Measurements from ENCODE around the gene NR2E3.

Gene NR2E3

DNA sequence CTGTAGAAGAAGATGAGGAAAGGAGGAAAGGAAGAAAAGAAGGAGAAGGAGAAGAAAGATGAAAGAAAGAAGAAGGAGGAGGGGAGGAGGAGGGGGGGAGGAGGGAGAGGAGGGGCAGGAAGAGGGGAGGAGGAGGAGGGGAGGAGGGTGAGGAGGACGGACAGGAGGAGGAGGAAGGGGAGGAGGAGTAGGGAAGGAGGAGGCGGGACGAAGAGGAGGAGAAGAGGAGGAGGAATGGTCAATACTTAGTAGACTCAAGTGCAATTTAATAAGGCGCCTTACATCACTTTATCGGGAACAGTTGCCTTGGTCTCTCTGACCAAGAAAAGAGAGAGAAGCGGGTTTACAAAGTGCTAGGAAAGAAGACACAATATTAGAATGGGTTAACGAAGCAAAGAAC, 23.7 kb upstream of the NR2E3 start:
- Histone ChIP-seq H3K4me2 (ENCODE audit: low read length) (no peak overlapping the region), H2AFZ (ENCODE audit: low read length) (no peak overlapping the region), H3K27ac (ENCODE audit: low read depth, low read length, poor library complexity, severe bottlenecking) (no peak overlapping the region), H4K20me1 (ENCODE audit: insufficient read depth, low read length) (no peaks in the 10 kb centered on the region), H3K4me1 (ENCODE audit: insufficient read depth, low read length, severe bottlenecking) (no peaks in the 10 kb centered on the region), H3F3A (ENCODE audit: insufficient read depth, low read length) (no peaks in the 10 kb centered on the region), H3K9ac (ENCODE audit: low read length) (no peak overlapping the region), H3K9me3 (ENCODE audit: low read length) (no peaks in the 10 kb centered on the region), H3K79me2 (ENCODE audit: insufficient read depth, low read length) (no peaks in the 10 kb centered on the region), H3K27me3 (ENCODE audit: insufficient read depth, low read length) (no peaks in the 10 kb centered on the region), H3K36me3 (ENCODE audit: insufficient read depth, low read length) (no peaks in the 10 kb centered on the region), H3K4me3 (ENCODE audit: low read depth, low read length, poor library complexity, severe bottlenecking) (no peak overlapping the region), H3K9me2 (ENCODE audit: low read depth, low read length) (no peaks in the 10 kb centered on the region)
- TF ChIP-seq, protein P1, sequence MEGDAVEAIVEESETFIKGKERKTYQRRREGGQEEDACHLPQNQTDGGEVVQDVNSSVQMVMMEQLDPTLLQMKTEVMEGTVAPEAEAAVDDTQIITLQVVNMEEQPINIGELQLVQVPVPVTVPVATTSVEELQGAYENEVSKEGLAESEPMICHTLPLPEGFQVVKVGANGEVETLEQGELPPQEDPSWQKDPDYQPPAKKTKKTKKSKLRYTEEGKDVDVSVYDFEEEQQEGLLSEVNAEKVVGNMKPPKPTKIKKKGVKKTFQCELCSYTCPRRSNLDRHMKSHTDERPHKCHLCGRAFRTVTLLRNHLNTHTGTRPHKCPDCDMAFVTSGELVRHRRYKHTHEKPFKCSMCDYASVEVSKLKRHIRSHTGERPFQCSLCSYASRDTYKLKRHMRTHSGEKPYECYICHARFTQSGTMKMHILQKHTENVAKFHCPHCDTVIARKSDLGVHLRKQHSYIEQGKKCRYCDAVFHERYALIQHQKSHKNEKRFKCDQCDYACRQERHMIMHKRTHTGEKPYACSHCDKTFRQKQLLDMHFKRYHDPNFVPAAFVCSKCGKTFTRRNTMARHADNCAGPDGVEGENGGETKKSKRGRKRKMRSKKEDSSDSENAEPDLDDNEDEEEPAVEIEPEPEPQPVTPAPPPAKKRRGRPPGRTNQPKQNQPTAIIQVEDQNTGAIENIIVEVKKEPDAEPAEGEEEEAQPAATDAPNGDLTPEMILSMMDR (IDR thresholded peaks at IDR 0.05; ENCODE audit: low read length): no peak
- TF ChIP-seq EZH2 (IDR thresholded peaks at IDR 0.05; ENCODE audit: borderline replicate concordance, low read length): no peak

DNA sequence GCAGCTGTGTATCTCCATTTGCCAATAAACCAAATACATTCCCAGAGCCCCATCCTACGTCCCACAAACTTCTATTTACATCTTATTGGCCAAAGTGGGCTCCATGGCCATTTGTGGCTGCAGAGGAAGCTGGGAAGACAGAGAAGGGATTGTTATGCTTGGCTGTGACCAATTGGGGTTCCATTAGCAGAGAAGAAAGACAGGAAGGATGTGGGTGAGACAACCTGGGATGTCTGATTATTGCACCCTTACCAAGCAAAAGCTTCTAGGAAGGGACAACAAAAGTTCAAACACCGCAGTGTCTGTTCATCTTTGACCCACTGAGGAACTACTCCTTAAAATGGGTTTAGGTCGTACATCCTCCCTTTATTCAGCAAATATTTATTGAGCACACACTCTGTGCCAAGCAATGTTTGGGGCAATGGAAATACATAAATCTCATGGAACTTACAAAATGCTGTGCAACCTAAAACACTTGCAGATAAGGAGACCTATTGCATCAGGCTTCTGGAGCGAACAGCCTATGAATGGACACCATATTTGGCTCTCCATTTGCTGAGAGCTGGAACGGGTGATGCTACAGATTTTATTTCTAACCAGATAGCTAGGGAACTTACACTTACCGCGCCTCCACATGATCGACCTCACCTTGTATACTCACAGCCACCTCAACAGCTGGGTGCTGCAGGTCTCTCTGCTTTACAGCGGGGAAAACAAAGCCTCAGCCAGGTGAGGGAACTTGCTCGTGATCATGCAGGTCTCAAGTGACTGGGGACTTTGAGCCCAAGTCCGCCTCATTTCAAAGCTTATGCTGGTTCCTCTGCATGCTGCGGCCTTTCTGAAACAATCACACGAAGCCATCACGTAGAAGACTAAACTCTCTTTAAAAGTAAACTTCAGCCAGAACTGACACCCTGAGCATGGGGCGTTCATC, 21.4 kb upstream of the NR2E3 start:
- H3K9me3 ChIP-seq (ENCODE audit: low read length): no peaks in the 10 kb centered on the region

DNA sequence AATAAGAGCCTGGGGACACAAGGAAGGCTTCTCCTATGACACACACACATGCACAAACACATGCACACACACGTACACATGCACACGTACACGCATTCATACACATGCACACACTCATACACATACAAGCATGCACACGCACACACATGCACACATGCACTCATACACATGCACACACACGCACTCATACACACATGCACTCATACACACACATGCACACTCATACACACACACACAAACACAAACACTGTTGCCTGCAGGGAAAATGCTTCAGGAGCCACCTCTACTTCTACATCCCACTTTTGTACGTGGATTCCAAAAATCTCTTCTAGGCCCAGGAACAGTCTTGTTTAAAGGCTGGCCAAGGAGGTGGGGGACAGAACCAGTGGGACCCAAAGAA, 20.7 kb upstream of the NR2E3 start:
- no peak overlapping the region for H3K9ac ChIP-seq (ENCODE audit: low read length)
- H3F3A ChIP-seq (ENCODE audit: insufficient read depth, low read length): no peaks in the 10 kb centered on the region
- H3K4me1 ChIP-seq (ENCODE audit: insufficient read depth, low read length, severe bottlenecking): no peaks in the 10 kb centered on the region
- H4K20me1 ChIP-seq (ENCODE audit: insufficient read depth, low read length): no peaks in the 10 kb centered on the region
- H3K27me3 ChIP-seq (ENCODE audit: insufficient read depth, low read length): no peaks in the 10 kb centered on the region
- H3K36me3 ChIP-seq (ENCODE audit: insufficient read depth, low read length): no peaks in the 10 kb centered on the region
- H3K9me3 ChIP-seq (ENCODE audit: low read length): no peaks in the 10 kb centered on the region
- no peak for TF ChIP-seq EZH2 (IDR thresholded peaks at IDR 0.05; ENCODE audit: borderline replicate concordance, low read length)
- TF ChIP-seq, protein P1 (IDR thresholded peaks at IDR 0.05; ENCODE audit: low read length): no peak
- no peaks in the 10 kb centered on the region for H3K79me2 ChIP-seq (ENCODE audit: insufficient read depth, low read length)
- no peak overlapping the region for H2AFZ ChIP-seq (ENCODE audit: low read length)
- no peaks in the 10 kb centered on the region for H3K9me2 ChIP-seq (ENCODE audit: low read depth, low read length)
- no peak overlapping the region for H3K4me3 ChIP-seq (ENCODE audit: low read depth, low read length, poor library complexity, severe bottlenecking)
- no peak overlapping the region for H3K4me2 ChIP-seq (ENCODE audit: low read length)
- no peak overlapping the region for H3K27ac ChIP-seq (ENCODE audit: low read depth, low read length, poor library complexity, severe bottlenecking)

More for the DNA sequence above, 21.4 kb upstream of the NR2E3 start:
- H3K27me3 ChIP-seq (ENCODE audit: insufficient read depth, low read length): no peaks in the 10 kb centered on the region
- H3K4me1 ChIP-seq (ENCODE audit: insufficient read depth, low read length, severe bottlenecking): no peaks in the 10 kb centered on the region
- H4K20me1 ChIP-seq (ENCODE audit: insufficient read depth, low read length): no peaks in the 10 kb centered on the region
- no peak overlapping the region for H2AFZ ChIP-seq (ENCODE audit: low read length)
- no peak overlapping the region for H3K27ac ChIP-seq (ENCODE audit: low read depth, low read length, poor library complexity, severe bottlenecking)
- H3K4me2 ChIP-seq (ENCODE audit: low read length): no peak overlapping the region
- no peak overlapping the region for H3K4me3 ChIP-seq (ENCODE audit: low read depth, low read length, poor library complexity, severe bottlenecking)
- H3K9ac ChIP-seq (ENCODE audit: low read length): no peak overlapping the region
- H3K79me2 ChIP-seq (ENCODE audit: insufficient read depth, low read length): no peaks in the 10 kb centered on the region
- no peaks in the 10 kb centered on the region for H3K36me3 ChIP-seq (ENCODE audit: insufficient read depth, low read length)
- H3K9me2 ChIP-seq (ENCODE audit: low read depth, low read length): no peaks in the 10 kb centered on the region
- no peaks in the 10 kb centered on the region for H3F3A ChIP-seq (ENCODE audit: insufficient read depth, low read length)
- TF ChIP-seq, protein P1 (IDR thresholded peaks at IDR 0.05; ENCODE audit: low read length): no peak
- no peak for TF ChIP-seq EZH2 (IDR thresholded peaks at IDR 0.05; ENCODE audit: borderline replicate concordance, low read length)
